ENCODE results near the gene CELSR1.

GRCh38 chr22:46358766-46359165, 178.7 kb downstream of the CELSR1 start:
- TF ChIP-seq CTCF (IDR thresholded peaks at IDR 0.05; ENCODE audit: low read depth, low read length) (no peak), EZH2phosphoT487 (IDR thresholded peaks at IDR 0.05; ENCODE audit: low read depth) (no peak)

Measured in OCI-LY3 (cell line).